K562 (cell line): ENCODE results near the gene RAB7A. TPM values are rescaled to one million over a fixed set of nuclear protein-coding genes. Genes with fewer than 3 reads are reported as not detected.

Experiments
- BMI1 ChIP-seq: fragments of 150-350 bp; IDR thresholded peaks from 2 replicates; pipeline ENCODE4 v1.6.1; 2014; ENCODE audit warnings: low read length
- FOXA3 ChIP-seq, 2 experiments: fragments of 450-650 bp in 1 of 2; sonication (generic) in 1 of 2; formaldehyde crosslinking; IDR thresholded peaks in 1 of 2; conservative IDR thresholded peaks in 1 of 2; 2 replicates each; pipeline versions ENCODE4 v1.4.0 to v1.8.0; 2020 to 2022; ENCODE audit warnings: mild to moderate bottlenecking in 2 of 2, missing genetic modification reagents in 1 of 2
- GABPA ChIP-seq: fragments of 200-800 bp; sonication (Bioruptor generic); conservative IDR thresholded peaks from 2 replicates; pipeline ENCODE4 v1.6.1; 2016; ENCODE audit warnings: low read depth, missing genetic modification characterization, missing compliant biosample characterization
- HOXB6 ChIP-seq: fragments of 250-450 bp; sonication (Bioruptor Pico); IDR thresholded peaks from 2 replicates; pipeline ENCODE4 v1.5.1; 2022; ENCODE audit warnings: mild to moderate bottlenecking, borderline replicate concordance
- JUND ChIP-seq, 2 experiments: IDR thresholded peaks; 2 replicates in 1 of 2; 3 replicates in 1 of 2; pipeline ENCODE4 v1.6.1; 2011; ENCODE audit warnings: borderline replicate concordance in 2 of 2, low read depth in 2 of 2, low read length in 2 of 2, improper control_type of control experiment in 1 of 2, missing biosample characterization in 1 of 2, missing genetic modification characterization in 1 of 2, missing genetic modification reagents in 1 of 2
- KHSRP ChIP-seq: fragments of 450-650 bp; IDR thresholded peaks from 2 replicates; pipeline ENCODE4 v1.6.1; 2017
- KLF6 ChIP-seq: fragments of 250-450 bp; sonication (Bioruptor Pico); IDR thresholded peaks from 2 replicates; pipeline ENCODE4 v1.4.0; 2020; ENCODE audit warnings: mild to moderate bottlenecking, moderate library complexity, borderline replicate concordance
- MEIS2 ChIP-seq: fragments of 450-650 bp; IDR thresholded peaks from 2 replicates; pipeline ENCODE4 v1.6.1; 2014; ENCODE audit warnings: mild to moderate bottlenecking; ENCODE audit not compliant: partially characterized antibody
- PCBP1 ChIP-seq: fragments of 200-400 bp; formaldehyde crosslinking; IDR thresholded peaks from 2 replicates; pipeline ENCODE4 v1.6.1; 2018; ENCODE audit warnings: mild to moderate bottlenecking, low read depth, low read length; ENCODE audit not compliant: poor library complexity, severe bottlenecking
- SMAD3 ChIP-seq: fragments of 450-650 bp; formaldehyde crosslinking; conservative IDR thresholded peaks from 2 replicates; pipeline ENCODE4 v1.4.0; 2020; ENCODE audit warnings: mild to moderate bottlenecking
- SRSF1 ChIP-seq: fragments of 200-400 bp; formaldehyde crosslinking; IDR thresholded peaks from 2 replicates; pipeline ENCODE4 v1.6.1; 2017; ENCODE audit warnings: mild to moderate bottlenecking, low read depth, low read length, moderate library complexity
- TGIF2 ChIP-seq: sonication (generic); formaldehyde crosslinking; IDR thresholded peaks from 2 replicates; pipeline ENCODE4 v1.8.1; 2022; ENCODE audit warnings: mild to moderate bottlenecking, missing genetic modification reagents, moderate library complexity
- ZNF217 ChIP-seq: sonication (generic); formaldehyde crosslinking; IDR thresholded peaks from 2 replicates; pipeline ENCODE4 v1.8.0; 2022; ENCODE audit warnings: mild to moderate bottlenecking, missing genetic modification reagents
- polyA plus RNA-seq, 8 experiments: library from polyadenylated mRNA; depleted of rRNA in 4 of 8; stranded (reverse) in 5 of 8; unstranded in 3 of 8; fragments of >200 nt; fragmentation: Nextera tagmentation in 2 of 8; fragmentation: Illumina TruSeq in 1 of 8; extraction: Ambion mirVana in 2 of 8; extraction: Trizol in 1 of 8; gene quantifications; 2 replicates each; pipeline versions ENCODE4 v1.2.1 to v1.2.3, GENCODE V29; 2011 to 2014; ENCODE audit warnings: inconsistent platforms in 1 of 8, missing spikeins in 1 of 8
- total RNA-seq, 7 experiments: library from RNA; depleted of rRNA in 6 of 7; stranded (reverse); fragments of >200 nt in 6 of 7; fragmentation: Illumina TruSeq in 2 of 7; extraction: Trizol in 2 of 7; gene quantifications; 2 replicates each; pipeline versions ENCODE4 v1.2.1 to v1.2.3, GENCODE V29; 2011 to 2021; ENCODE audit warnings: low replicate concordance in 1 of 7
- TF ChIP-seq, protein P1 (sequence below): fragments of 450-650 bp; IDR thresholded peaks from 2 replicates; pipeline ENCODE4 v1.6.1; 2016; ENCODE audit warnings: mild to moderate bottlenecking, moderate library complexity
- TF ChIP-seq, protein P2 (sequence below): fragments of 250-450 bp; sonication (Bioruptor Pico); IDR thresholded peaks from 2 replicates; pipeline ENCODE4 v1.9.0; 2021; ENCODE audit warnings: mild to moderate bottlenecking

RAB7A gene
- total and polyA plus RNA-seq, 9 of the 15 experiments (the other 6 are each of a cell fraction or from before 2014, with no cell fraction given), result 30.9 to 204 (median 72.8) TPM

DNA sequence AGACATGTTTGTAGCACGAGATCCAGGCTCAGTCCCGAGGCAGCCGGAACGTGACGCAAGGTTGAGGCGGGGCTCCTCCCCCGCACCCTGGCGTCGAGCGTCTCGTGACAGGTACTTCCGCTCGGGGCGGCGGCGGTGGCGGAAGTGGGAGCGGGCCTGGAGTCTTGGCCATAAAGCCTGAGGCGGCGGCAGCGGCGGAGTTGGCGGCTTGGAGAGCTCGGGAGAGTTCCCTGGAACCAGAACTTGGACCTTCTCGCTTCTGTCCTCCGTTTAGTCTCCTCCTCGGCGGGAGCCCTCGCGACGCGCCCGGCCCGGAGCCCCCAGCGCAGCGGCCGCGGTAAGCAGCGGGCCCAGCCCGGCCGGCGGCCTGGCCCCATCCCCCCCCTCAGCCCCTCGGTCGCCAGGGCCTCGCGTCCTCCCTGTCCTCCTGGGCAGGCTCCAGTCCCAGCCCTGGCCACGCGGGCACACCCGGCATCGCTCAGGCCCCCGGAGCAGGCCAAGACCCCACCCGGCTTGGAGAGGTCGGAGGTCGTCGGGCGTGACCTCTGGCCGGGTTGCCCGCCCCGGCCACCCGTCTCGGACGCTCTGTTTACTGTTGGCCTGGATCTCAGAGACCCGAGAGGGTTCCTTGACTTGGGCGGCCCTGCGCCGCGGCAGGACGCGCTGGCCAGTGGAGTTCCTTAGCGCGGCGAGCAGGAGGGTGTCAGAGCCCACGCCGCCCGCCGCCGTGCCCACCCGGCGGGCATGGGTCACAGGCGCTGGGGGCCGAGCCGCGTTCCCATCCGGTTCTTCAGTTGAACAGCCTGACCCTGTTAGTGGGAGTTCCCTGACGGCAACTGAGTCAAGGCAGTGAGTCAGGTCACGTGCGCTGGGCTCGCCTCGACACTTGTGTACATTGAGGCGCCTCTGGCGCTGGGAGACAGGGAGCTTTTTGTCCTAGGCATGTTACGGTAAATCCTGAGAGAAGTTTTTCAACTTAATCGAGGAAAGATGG, at the start of gene RAB7A (continued):
- TF ChIP-seq, protein P1, sequence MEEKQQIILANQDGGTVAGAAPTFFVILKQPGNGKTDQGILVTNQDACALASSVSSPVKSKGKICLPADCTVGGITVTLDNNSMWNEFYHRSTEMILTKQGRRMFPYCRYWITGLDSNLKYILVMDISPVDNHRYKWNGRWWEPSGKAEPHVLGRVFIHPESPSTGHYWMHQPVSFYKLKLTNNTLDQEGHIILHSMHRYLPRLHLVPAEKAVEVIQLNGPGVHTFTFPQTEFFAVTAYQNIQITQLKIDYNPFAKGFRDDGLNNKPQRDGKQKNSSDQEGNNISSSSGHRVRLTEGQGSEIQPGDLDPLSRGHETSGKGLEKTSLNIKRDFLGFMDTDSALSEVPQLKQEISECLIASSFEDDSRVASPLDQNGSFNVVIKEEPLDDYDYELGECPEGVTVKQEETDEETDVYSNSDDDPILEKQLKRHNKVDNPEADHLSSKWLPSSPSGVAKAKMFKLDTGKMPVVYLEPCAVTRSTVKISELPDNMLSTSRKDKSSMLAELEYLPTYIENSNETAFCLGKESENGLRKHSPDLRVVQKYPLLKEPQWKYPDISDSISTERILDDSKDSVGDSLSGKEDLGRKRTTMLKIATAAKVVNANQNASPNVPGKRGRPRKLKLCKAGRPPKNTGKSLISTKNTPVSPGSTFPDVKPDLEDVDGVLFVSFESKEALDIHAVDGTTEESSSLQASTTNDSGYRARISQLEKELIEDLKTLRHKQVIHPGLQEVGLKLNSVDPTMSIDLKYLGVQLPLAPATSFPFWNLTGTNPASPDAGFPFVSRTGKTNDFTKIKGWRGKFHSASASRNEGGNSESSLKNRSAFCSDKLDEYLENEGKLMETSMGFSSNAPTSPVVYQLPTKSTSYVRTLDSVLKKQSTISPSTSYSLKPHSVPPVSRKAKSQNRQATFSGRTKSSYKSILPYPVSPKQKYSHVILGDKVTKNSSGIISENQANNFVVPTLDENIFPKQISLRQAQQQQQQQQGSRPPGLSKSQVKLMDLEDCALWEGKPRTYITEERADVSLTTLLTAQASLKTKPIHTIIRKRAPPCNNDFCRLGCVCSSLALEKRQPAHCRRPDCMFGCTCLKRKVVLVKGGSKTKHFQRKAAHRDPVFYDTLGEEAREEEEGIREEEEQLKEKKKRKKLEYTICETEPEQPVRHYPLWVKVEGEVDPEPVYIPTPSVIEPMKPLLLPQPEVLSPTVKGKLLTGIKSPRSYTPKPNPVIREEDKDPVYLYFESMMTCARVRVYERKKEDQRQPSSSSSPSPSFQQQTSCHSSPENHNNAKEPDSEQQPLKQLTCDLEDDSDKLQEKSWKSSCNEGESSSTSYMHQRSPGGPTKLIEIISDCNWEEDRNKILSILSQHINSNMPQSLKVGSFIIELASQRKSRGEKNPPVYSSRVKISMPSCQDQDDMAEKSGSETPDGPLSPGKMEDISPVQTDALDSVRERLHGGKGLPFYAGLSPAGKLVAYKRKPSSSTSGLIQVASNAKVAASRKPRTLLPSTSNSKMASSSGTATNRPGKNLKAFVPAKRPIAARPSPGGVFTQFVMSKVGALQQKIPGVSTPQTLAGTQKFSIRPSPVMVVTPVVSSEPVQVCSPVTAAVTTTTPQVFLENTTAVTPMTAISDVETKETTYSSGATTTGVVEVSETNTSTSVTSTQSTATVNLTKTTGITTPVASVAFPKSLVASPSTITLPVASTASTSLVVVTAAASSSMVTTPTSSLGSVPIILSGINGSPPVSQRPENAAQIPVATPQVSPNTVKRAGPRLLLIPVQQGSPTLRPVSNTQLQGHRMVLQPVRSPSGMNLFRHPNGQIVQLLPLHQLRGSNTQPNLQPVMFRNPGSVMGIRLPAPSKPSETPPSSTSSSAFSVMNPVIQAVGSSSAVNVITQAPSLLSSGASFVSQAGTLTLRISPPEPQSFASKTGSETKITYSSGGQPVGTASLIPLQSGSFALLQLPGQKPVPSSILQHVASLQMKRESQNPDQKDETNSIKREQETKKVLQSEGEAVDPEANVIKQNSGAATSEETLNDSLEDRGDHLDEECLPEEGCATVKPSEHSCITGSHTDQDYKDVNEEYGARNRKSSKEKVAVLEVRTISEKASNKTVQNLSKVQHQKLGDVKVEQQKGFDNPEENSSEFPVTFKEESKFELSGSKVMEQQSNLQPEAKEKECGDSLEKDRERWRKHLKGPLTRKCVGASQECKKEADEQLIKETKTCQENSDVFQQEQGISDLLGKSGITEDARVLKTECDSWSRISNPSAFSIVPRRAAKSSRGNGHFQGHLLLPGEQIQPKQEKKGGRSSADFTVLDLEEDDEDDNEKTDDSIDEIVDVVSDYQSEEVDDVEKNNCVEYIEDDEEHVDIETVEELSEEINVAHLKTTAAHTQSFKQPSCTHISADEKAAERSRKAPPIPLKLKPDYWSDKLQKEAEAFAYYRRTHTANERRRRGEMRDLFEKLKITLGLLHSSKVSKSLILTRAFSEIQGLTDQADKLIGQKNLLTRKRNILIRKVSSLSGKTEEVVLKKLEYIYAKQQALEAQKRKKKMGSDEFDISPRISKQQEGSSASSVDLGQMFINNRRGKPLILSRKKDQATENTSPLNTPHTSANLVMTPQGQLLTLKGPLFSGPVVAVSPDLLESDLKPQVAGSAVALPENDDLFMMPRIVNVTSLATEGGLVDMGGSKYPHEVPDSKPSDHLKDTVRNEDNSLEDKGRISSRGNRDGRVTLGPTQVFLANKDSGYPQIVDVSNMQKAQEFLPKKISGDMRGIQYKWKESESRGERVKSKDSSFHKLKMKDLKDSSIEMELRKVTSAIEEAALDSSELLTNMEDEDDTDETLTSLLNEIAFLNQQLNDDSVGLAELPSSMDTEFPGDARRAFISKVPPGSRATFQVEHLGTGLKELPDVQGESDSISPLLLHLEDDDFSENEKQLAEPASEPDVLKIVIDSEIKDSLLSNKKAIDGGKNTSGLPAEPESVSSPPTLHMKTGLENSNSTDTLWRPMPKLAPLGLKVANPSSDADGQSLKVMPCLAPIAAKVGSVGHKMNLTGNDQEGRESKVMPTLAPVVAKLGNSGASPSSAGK, result no peak; the same call in 1 of the 2 replicates
- TF ChIP-seq JUND (IDR thresholded peaks at IDR 0.05; ENCODE audit: borderline replicate concordance, low read depth, low read length) (peak; percentile 76), JUND (tag; IDR thresholded peaks at IDR 0.05; ENCODE audit: borderline replicate concordance, low read depth, low read length) (peak; percentile 76; the same call in 1 of the 3 replicates), FOXA3 (CRISPR knock-in tag; conservative IDR thresholded peaks at IDR 0.05 in 1 of 2, IDR thresholded peaks at IDR 0.05 in 1 of 2) (no peak), ZNF217 (CRISPR knock-in tag) (no peak), PCBP1 (peak; percentile 62), KHSRP (no peak), SMAD3 (CRISPR knock-in tag) (no peak; the same call in 1 of the 2 replicates), GABPA (tag) (peak; percentile 95), KLF6 (CRISPR knock-in tag) (peak; percentile 80; the same call in 1 of the 2 replicates), BMI1 (no peak), HOXB6 (CRISPR knock-in tag) (no peak), SRSF1 (no peak), TGIF2 (CRISPR knock-in tag) (no peak; the same call in 1 of the 2 replicates), MEIS2 (peak; percentile 50)
- TF ChIP-seq, protein P2, sequence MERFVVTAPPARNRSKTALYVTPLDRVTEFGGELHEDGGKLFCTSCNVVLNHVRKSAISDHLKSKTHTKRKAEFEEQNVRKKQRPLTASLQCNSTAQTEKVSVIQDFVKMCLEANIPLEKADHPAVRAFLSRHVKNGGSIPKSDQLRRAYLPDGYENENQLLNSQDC (CRISPR knock-in tag), result no peak
